Cerebellar nuclear complex (tissue), 1 donor: ENCODE results near the gene MEP1A.
"Not testable (repeated sequence)": the region's sequence is repeated elsewhere in the genome, so short reads cannot be mapped to it uniquely, and the experiment has no call there.

Experiments
- DNase-seq, 2 experiments: peaks; one replicate each; lab custom pipeline; 2025; lab: John Stamatoyannopoulos, UW

The MEP1A gene, protein sequence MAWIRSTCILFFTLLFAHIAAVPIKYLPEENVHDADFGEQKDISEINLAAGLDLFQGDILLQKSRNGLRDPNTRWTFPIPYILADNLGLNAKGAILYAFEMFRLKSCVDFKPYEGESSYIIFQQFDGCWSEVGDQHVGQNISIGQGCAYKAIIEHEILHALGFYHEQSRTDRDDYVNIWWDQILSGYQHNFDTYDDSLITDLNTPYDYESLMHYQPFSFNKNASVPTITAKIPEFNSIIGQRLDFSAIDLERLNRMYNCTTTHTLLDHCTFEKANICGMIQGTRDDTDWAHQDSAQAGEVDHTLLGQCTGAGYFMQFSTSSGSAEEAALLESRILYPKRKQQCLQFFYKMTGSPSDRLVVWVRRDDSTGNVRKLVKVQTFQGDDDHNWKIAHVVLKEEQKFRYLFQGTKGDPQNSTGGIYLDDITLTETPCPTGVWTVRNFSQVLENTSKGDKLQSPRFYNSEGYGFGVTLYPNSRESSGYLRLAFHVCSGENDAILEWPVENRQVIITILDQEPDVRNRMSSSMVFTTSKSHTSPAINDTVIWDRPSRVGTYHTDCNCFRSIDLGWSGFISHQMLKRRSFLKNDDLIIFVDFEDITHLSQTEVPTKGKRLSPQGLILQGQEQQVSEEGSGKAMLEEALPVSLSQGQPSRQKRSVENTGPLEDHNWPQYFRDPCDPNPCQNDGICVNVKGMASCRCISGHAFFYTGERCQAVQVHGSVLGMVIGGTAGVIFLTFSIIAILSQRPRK

GRCh38 chr6:46793138-46793537 is at the start of gene MEP1A:
Gene MEP1A, plus strand, starts transcription at chr6:46793389. Its CDS starts 10 bp downstream, at chr6:46793399.
- no peak for DNase-seq

- no peak for DNase-seq
These were observed 49.6 kb upstream of the MEP1A start for GRCh38 chr6:46743425-46744158.

GRCh38 chr6:46744159-46744725 is 48.9 kb upstream of the MEP1A start:
- DNase-seq = not testable (repeated sequence)

GRCh38 chr6:46745973-46746372 is 47.2 kb upstream of the MEP1A start:
- DNase-seq = no peak

GRCh38 chr6:46746696-46747095 is 46.5 kb upstream of the MEP1A start, which contains the start of gene ANKRD66:
Gene ANKRD66, plus strand, starts transcription at chr6:46746933. Its CDS starts 5,016 bp downstream, at chr6:46751949.
- no peak for DNase-seq

- no peak for DNase-seq
These were observed 44.2 kb upstream of the MEP1A start for GRCh38 chr6:46748940-46749503.

DNA sequence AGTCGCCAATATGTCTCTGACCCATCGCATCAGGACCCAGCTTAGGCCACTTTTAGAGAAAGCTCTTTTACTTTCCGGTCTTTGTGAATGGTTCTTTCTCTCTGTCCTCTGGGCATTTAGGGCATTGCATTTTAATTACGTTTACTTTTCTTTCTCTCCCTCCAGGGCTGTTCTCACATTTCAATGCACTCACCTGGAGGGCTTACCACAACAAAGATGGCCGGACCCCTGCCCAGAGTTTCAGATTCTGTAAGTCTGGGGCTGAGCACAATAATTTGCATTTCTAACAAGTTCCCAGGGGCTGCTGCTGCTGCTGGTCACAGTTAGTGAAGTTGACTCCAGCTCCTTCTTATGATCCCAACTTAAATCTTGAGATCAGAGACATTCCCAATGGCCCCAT is 43.5 kb upstream of the MEP1A start:
- DNase-seq = no peak

GRCh38 chr6:46751658-46752057 is 41.5 kb upstream of the MEP1A start:
- no peak for DNase-seq

DNA sequence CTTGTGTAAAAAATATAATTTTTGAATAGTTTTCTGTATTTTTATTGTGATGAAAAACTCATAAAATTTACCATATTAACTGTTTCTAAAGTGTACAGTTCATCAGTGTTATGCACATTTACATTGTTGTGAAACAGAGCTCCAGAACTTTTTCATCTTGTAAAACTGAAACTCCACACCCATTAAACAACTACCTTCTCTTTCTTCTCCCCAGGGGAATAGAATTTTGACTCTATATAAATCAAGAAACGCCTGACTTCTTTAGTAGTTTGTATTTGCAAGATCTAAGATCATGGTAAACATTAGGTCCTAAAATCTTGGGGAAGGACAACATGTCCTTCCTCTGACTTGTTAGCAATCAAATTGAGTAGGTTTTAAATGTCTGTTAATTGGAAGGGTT is 37.3 kb upstream of the MEP1A start:
- DNase-seq = no peak

GRCh38 chr6:46756469-46757213 is 36.5 kb upstream of the MEP1A start:
- DNase-seq = no peak

GRCh38 chr6:46757214-46757596 is 36.0 kb upstream of the MEP1A start:
- no peak for DNase-seq

- no peak for DNase-seq
These were observed 34.0 kb upstream of the MEP1A start for GRCh38 chr6:46758960-46759753.

- DNase-seq = no peak
These were observed 32.3 kb upstream of the MEP1A start for GRCh38 chr6:46760925-46761324.

DNA sequence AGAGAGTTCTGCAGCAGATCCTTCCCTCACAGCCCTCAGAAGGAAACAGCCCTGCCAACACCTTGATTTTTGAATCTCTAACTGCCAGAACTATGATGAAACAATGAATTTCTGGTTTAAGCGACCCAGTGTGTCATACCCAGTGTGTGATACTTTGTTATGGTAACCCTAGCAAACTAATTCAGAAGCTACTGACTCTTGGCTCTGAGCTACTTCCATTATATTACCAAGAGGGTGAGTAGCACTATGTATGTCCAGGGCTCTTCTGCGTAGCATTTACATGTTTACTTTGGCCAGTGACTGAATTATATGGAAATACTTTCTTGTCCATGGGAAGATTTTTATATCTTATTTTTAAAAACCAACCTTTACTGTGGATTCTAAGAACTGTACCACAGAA is 29.7 kb upstream of the MEP1A start:
- no peak for DNase-seq

DNA sequence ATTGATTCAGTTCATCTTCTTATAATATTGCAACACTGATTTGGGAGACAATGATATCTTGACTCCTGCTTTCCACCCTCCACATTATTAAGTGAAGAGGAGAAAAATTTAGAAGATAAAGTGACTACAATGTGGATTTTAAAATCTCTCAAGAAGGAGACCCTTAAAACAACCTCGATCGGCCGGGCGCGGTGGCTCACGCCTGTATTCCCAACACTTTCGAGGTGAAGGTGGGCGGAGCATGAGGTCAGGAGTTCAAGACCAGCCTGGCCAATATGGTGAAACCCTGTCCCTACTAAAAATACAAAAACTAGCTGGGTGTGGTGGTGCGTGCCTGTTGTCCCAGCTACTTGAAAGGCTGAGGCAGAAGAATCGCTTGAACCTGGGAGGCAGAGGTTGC is 28.9 kb upstream of the MEP1A start:
- not testable (repeated sequence) for DNase-seq

DNA sequence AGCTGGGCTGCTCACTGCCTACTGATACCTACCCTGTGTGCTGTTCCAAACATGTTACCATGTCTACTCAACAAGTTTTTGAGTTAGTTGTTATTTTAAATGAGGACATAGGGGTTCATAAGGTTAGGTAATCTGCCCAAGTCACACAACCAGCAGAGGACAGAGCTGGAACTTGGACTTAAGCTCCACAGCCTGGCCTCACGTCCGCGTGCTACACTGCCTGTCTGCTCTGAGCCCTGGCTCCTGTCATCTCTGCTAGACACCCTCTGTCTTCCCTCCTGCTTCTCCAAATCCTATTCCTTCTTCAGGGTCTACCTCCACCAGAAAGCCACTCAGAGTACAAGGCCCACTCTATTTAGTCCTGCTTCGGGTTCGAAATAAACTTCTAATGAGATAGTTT is 28.2 kb upstream of the MEP1A start:
- DNase-seq = no peak

- DNase-seq = no peak
These were observed 21.2 kb upstream of the MEP1A start for GRCh38 chr6:46772016-46772415.

GRCh38 chr6:46772762-46773161 is 20.4 kb upstream of the MEP1A start:
- DNase-seq = no peak

- DNase-seq = no peak
These were observed 19.9 kb upstream of the MEP1A start for GRCh38 chr6:46773201-46773855.

DNA sequence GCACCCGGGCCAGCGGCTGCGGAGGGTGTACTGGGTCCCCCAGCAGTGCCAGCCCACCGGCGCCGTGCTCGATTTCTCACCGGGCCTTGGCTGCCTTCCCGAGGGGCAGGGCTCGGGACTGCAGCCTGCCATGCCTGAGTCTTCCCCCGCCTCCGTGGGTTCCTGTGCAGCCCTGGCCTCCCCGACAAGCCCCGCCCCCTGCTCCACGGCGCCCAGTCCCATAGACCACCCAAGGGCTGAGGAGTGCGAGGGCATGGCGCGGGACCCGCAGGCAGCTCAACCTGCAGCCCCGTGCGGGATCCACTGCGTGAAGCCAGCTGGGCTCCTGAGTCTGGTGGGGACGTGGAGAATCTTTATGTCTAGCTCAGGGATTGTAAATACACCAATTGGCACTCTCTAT is 18.5 kb upstream of the MEP1A start:
- DNase-seq = not testable (repeated sequence)
